RKO (cell line): ENCODE results near the gene NEDD4L.
"Not testable (repeated sequence)": the region's sequence is repeated elsewhere in the genome, so short reads cannot be mapped to it uniquely, and the experiment has no call there.

Source experiments
- DNase-seq: peaks from one replicate; pipeline ENCODE4 v3.0.0-alpha.2; 2016; ENCODE audit warnings: low spot score

The NEDD4L gene

DNA sequence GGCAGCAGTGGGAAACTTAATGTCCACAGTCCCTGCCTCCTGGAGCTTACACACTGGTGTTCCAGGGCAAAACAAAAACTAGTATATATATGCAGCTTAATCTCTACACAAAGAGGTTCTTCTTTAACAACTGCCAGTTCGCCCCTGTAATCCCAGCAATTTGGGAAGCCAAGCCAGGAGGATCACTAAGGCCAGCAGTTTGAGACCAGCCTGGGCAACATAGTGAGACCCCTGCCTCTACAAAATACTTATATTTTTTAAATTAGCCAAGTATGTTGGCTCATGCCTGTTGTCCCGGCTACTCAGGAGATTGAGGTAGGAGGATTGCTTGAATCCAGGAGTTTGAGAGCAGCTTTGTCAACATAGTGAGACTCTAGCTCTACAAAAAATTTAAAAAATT is 17.2 kb upstream of the NEDD4L start:
- no peak for DNase-seq

DNA sequence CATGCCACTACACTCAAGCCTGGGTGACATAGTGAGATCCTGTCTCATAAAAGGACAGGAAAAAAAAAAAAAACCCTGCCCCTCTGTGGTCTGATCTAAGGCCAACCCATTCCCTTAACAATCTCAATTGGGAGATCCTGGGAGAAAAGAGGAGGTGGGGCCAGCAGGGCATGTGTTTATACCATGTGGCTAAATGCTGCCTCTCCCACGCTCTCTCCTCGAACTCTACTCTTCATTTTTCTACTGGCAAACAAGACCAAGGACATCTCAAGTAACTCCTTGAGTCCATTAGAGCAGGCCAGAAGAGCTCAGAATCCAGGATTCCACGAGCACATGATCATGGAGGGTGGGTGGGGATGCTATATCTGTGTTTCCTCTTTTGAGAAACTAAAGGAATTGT is 16.7 kb upstream of the NEDD4L start:
- DNase-seq = no peak

DNA sequence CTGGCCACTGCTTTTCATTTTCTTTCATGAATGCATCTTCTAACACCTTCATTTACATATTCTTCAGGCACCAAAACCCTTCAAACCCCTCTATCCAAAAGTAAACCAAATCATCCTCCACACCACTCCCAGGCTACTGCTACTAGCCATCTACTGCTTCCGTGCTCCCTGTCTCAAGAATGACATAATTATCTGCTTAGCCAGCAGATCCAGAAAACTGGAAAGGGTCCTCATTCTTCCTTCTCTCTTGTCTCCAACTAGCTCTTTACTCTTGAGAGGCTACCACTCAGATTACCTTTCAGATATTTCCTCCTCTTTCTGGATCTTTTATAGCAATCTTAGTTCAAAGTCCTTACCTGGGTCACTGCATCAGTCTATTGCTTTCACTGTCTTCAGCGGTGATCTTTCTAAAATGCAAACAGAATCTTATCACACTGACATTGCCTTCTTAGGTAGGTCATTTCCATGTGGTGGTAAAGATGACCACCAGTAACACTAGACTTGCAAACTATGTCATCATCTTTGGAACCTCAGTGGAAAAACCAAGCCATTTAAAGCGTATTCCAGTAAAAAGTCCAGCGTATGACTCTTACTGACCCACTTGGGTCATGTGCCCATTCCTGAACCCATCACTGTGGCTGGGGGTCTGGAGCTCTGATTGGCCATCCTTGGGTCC is 15.8 kb upstream of the NEDD4L start:
- no peak for DNase-seq

DNA sequence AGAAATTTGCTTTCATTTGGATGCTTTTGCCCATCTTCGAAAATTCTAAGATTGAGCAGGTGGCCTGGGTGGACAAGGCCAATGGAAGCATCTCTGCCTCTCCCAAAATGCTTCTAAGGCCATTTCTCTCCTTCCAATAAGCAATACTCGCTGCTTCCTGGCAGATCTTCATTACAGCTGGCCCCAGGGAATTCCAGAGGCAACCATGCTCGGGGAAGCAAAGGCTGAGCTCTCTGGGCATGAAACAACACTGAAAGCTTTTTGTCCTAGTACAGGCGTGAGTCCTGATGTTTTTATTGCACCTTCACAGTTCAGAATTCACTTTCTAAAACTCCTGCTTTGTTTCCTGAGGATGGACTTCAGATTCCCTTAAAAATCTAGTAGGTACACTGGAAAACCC is 11.8 kb upstream of the NEDD4L start:
- DNase-seq = no peak

DNA sequence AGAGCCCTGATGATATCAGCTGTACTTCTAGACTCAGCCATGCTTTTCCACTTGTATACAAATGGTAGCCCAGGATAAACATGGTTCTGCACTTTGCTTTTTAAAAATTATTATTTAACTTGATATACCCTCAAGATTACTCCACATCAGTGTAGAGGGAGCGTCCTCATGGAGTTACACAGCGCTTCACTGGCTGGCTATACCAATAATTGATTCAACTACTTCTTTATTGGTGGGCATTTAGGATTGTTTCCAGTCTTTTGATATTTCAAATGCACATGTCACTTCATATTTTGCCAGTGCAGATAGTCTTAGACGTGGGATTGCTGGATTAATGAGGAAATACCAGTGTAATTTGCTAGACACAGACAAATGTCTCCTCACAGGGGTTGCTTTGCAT is 10.8 kb upstream of the NEDD4L start:
- DNase-seq = no peak

DNA sequence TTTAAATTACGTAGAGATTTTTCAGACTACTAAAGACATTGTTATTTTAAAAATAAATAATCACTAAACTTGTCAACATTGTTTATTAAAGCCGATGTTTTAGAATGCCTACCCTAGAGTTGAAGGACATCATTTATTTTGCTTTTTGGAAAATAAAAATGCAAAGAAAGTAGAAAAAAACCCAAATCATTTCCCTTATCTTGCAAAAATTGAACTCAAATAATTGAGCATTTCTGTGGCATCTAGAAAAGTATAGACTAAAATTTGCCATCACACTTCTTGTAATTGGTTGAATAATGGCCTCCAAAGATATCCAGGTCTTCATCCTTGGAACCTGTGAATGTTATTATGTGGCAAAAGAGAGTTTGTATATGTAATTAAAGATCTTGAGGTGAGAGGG is 9.7 kb upstream of the NEDD4L start:
- DNase-seq = no peak

DNA sequence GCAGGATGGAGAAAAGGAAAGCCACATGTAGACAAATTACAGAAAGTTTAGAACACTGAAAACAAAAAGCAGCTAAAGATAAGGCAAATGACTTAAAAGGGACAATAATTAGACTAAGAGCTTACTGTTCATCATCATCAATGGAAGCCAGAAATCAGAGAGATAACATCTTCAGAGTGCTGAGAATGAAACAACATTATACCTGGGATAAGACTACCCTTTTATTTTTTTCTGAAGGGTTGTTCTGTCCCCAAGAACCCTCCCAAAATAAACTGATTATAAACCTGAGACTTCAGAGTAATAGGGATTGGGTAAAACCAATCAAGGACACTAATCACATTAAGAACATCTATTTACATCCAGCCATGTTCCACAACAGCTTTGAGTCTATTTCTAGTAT is 6.9 kb upstream of the NEDD4L start:
- no peak for DNase-seq

DNA sequence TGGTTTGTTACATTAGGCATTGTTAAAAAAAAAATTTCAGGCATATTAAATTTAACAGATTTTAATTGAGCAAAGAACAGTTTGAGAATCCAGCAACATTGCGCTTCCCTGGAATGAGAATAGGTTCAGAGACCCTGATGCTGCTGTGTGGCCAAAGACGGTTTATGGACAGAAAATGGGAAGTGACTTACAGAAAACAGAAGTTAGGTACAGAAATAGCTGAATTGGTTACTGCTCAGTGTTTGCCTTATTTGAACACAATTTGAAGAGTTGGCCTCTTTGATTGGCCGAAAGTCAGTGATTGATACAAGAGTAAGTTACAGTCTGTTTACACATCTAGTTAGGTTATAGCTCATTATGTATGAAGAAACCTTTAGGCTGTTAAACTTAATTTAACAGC is 6.0 kb upstream of the NEDD4L start:
- no peak for DNase-seq

DNA sequence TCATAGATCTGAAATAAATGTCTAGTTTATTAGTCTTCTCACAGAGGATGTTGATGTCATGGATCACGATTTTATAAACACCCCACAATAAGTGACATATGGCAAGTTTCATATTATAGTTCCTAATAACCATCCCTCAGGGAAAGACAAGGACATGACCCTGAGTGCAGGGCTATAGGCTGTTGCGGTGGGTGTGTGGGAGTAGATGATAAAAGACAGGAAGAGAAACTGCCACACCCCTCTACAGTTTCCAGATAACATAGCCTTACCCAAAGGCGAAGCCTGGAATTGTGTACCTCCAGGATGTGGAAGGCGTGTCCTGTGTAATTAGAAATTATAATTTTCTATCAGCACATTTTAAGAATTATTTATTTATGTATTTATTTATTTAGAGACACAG is 2.4 kb upstream of the NEDD4L start:
- no peak for DNase-seq

DNA sequence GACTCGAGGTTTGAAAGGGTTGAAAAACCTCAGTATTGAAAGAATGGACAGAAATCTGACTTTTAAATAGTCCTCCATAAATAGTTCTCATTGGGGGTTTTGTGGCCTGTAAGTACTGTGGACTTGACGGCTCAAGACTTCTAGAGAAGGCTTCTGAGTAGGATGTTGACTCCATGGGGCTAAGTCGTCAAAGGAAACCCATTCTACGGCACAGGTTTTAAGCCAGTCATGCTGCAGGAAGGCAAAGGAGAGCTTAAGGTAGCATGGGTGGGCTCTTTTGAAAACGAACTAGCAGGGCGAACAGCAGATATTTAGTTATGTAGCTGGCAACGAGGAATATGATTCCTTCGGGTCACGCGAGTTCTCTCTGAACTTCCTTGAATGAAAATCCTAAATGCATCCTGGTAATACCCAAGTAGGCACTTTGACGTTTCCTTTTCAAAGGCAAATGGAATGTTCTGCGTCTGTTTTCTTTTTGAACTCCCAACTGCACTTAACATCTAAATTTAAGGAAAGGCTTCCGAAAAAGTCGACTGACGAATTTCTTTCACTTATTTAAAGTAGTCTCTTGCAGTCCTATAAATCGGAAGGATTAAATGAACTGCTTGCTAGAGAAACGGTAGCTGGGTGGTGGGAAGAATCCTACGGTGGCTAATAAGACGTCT is 1.1 kb upstream of the NEDD4L start:
- DNase-seq = no peak

DNA sequence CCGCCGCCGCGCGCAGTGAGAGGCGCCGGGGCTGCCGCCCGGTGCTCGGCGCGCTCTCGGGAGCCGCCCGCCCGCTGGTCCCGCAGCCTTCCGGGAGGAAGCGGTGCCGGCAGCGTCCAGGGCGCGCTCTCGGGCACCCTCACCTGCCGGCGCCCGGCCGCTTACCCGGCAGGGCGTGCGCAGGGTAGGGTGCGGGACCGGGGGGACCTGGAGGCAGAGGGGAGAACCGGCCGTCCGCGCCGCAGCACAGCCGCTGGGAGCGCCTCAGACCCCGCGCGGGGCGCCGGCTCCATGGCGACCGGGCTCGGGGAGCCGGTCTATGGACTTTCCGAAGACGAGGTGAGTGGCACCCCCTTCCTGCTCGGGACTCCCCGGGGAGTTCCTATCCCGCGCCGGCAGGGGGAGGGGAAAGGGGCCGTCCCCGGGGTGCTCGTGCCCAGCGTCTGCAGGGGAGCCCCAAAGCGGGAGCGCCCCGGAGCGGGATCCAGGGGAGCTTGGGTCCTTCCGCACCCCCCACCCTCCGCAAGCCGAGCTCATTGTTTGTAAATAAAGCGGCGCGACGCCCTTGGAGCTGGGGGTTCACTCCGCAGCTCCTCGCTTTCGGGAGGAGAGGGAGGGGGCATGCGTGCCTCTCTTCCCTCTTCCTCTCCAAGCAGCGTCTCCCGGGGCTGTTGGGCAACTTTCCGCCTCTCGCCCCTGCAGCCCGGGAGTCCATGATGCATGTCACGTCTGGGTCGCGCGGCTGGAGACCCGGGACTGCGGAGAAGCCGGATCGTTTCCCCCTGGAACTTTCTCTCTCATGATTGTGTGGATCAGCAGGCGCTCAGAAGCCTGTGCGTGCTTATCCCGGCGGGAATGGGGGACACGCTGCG is 580 bp downstream of the NEDD4L start:
- DNase-seq = peak; percentile 65

DNA sequence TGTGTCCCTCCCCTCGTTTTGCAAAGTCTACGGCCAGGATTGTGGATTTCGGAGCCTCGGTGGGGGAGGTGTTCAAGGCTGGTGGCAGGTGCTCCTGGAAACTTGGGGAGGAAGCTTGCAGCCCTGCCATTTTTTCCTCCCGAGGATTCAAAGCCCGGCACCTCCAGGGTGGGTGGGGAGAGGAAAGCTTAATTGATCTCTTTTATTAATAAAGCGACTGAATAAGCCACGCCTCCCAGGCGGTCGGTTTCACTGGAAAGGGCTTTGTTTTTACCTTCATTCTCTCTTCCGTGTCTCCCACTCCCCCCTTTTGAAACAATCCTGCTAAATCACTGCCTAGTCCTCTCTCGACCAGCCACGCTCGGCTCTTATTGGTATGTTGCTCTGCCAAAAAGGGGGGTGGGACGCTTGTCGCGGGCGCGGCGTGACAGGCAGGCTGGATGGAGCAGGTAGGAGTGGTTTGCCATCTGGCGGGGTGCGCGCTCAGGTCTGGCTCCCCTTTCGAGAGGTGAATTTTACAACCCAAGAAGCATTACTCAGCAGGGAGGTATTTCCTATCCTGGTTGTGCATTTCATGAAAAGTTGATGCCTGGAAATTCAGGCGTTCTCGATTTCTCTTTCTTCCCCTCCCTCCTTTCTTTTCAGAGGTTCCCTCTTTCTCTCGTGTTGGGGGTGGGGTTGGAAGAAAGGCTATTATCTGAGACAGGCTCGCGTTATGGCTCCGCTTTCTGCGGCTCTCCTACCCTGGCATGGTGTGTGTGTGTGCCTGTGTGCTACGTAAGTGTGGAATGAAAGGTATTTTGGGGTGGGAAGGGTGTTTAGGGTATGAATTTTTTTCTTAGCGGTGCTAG is 1.4 kb downstream of the NEDD4L start:
- peak; percentile 45 for DNase-seq

DNA sequence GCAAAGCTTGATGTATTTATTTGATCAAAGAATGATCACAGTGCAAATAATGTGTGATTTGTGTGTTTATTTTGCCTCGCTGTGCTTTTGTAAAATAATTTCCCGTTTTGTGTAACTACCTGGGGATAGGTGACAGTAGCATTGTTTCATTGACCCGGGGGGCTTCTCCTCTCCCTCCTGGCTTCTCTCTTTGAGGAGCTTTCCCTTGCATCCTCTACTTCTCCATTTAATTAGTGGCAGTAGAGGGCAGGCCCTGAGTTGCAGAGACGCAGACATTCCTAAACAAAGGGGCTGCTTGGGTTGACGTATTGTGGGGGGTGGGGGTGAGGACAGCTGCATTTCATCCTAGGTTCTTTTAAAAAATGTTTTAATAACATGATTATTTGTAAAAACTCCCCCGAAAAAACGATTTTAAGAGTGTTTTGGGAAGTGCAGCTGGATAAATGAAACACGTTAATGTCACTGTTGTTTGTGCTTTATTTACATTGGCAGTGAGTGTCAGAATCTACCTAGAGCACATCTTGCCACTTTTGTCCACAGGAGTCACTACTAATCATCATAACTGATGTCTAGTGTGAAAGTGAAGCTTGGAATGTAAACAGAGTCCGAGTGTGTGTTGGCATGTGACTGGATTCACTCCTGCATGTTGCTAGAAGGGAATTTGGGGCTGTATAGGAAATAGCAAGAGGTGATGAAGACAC is 2.2 kb downstream of the NEDD4L start:
- no peak for DNase-seq

DNA sequence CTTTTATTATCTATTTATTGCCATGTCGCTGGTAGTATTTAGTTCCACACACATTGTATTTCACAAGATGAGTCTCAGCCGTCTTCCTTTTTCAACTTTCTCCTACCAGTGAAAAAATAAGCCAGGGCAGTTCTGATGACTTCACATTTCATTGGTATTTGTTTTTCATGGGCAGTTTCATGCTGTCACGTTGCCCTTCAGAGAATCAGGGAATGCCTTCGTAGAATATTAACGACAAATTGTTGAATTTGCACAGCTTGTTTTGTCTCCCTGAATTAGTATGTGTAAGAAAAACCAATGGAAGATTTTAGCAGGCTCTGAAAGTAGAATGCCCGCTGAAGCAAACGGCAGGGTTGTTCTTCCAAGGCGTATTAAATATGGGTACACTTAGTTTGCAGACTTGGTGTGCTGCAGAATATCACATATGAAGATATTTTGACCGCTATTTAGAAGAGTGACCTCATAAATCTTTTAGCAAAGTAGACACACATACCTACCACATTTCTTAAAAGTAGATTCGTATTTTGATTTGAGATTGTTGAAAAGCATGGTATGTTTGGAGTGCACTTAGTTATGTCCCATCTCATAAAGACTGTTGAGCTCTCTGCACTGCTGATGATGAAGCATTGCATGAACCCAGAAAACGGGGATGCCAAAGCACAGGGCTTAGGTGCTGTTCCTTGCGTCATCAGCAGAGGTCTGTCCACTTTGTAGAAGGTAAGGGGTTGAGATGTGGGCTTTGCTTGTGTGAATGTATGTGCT is 2.9 kb downstream of the NEDD4L start:
- peak; percentile 5 for DNase-seq

DNA sequence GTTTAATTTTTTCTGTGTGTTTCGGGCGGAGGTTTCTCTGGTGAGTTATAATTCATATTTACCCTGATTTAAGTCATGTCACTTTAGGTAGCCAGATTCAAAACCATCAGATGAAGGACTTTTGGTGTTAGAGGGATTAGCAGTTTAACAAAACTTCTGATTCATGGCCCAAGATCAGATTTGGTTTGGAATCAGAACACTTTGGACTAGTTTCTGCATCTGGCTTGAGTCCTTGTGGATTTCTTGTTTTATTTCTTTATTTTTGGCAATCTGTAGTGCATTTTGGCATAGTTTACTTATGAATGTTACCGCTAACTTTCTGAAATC is 3.5 kb downstream of the NEDD4L start:
- no peak for DNase-seq

DNA sequence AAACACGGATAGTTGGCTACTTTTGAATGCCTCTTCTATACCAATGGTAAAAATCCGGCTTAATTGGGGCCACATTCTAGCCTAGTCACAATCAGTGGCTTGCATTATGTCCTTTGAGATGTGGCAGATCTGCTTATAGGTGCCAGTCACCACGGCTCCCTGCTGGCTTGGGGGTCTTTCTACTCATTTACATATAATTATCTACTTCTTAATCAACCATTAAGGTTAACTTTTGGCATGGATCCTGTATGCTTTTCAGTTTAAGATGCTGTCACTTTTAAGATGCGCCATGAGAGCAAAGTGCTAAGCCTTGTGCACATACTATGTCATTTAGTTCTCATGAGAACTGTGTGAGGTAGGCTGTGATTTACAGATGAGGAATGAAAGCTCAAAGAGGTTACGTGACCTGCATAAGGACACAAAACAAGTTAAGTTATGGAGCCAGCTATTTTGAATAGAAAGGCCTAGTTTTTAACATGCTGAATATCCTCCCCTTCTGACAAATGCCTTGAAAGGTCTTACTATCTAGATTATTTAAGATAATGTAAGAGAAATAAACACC is 4.1 kb downstream of the NEDD4L start:
- peak; percentile 30 for DNase-seq

DNA sequence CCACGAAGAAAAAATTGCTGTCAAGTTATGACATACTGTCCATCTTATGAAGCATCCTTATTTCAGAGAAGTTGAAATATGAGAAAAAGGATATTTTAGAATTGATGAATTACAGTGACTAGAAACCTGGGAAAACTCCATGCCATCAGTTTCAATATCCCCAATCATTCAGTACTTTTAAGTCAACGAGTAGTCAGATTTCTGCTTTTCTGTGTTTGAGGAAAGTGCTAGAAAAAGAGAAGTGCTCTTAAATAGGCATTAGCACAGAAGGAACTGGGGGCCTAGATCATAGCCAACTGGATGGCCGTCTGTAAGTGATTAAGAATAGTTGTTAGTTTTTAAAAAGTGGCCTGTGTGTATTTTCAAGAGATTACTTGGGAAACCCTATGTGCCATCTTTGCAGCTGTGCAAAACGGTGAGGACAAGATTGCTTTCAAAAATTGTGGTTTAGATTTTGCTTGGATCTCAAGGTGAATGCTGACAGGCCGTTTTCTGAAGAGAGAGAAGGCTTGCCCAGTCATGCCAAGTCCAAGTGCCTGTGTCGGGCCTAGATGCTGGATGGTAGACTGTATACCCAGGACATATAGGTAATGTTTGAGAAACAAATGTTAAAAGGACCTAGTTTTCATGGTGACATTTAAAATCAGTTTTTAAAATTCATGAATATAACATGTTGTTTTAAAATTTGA is 5.1 kb downstream of the NEDD4L start:
- DNase-seq = no peak

DNA sequence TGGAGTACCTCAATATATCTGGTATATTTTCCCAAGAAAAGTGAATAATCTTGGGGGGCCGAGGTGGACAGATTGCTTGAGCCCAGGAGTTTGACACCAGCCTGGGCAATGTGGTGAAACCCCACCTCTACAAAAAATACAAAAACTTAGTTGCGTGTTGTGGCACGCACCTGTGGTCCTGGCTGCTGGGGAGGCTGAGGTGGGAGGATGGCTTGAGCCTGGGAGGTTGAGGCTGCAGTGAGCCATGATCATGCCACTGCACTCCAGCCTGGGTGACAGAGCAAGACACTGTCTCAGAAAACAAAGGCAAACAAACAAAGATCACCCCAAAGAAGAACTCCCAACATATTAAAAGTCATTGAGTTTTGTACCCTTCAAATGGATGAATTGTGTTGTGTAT is 6.9 kb downstream of the NEDD4L start:
- DNase-seq = not testable (repeated sequence)

DNA sequence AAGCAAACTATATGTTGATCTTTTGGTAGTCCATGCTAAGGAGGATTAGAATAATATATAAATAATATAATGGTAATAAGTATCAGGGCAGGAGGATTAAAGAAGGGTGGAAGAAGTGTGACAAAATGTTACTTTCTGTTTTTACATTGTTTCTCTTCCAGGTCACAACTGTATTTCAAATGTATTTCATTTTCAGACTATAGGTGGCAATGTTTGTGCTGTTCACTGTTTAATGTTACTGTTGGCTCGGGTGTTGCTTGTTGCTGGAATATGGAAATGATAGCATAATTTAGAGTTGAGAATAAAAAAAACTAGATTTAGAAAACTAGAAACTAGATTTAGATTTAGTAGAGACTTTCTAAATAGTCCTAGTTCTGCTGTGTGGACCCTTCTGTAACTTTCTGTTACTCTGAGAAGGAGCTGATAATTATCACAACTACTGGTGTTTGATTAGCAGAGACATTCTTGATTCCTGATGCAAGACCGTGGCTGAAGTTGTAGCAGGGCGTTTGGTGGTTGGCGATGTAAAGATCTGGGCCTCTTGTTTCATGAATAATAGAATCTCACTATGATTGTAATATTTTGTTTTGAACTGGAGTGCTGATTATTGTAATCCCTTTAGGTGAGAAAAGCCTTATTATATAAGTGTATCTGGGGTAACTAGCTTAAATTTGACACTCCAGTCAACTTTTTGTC is 7.9 kb downstream of the NEDD4L start:
- DNase-seq = peak; percentile 27
